Activated T-helper 1 cell treated with anti-CD3 and anti-CD28 coated beads, Interleukin-2, amount 50 U/mL, for 16 hours (primary cell): ENCODE measurements around the gene PDE11A.
"Not testable (repeated sequence)": the region's sequence is repeated elsewhere in the genome, so short reads cannot be mapped to it uniquely, and the experiment has no call there.

ENCODE experiments used
- DNase-seq, 2 donors: peaks; one replicate each; pipeline ENCODE4 v3.0.0-alpha.2; 2020; ENCODE audit warnings: low read depth in 1 of 2, low spot score in 1 of 2

Gene PDE11A

GRCh38 chr2:178072383-178073301 is at the start of gene PDE11A:
Gene PDE11A, minus strand, starts transcription at chr2:178072777. Its CDS starts 340 bp downstream, at chr2:178072437.
- DNase-seq: no peak

DNA sequence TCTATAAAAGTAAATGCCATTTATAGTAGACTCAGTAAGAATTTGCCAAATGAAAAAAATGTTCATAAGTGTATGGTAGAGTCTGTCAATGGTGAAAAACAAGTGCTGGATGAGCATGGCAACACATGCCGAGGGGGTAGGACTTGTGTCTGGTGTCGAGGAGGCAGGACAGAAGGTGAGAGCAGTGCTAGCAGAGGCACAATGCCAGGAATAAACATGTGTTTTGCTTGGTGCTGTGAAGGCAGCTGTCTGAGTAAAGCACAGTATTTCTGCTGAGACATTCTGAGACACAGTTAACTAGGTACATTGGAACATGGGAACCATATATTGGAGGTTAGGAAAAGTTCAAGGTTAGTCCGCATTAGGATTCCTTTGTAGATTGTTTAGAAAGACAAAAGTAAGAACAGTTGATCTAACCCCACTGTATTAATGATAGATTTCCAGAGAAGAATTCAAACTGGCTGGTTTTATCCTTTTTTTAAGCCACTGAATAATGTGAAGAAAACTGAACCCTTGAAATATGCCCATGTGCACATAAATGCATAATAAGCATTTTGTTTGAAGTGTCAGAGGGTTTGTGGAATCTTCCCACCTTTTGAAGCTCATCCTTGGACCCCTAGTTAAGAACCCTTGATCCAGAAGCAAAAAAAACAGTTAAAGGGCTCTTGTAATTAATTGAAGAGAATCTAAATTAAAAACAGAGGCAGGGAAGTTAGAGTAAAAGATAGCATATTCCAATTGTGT is 46.8 kb upstream of the PDE11A start:
- DNase-seq: no peak

GRCh38 chr2:178117725-178118124 is 45.1 kb upstream of the PDE11A start:
- no peak for DNase-seq

DNA sequence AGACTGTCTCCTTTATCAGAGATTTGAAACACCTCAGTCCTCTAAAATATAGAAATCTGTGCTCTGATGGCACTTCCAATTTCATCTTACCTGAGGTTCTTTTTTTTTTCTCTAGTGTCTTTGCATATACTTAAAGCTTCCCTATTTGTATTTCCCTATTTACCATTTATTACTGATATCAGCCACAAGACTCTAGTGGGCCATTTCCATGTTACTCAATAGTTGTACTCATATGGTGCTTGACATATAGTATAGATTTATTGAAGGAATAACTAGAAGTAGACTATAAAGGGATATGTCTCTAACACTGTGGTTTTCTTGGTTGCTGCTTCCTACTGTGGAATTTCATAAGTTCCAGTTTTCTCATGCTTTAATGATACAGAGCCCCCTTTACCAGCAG is 42.7 kb upstream of the PDE11A start:
- no peak for DNase-seq

GRCh38 chr2:178114462-178114861 is 41.9 kb upstream of the PDE11A start:
- DNase-seq: no peak

- DNase-seq: peak; percentile 72 to 78
Measured at GRCh38 chr2:178112202-178113152, 39.9 kb upstream of the PDE11A start, which contains the start of gene RBM45. Gene RBM45, plus strand, starts transcription at chr2:178112437. Its CDS starts 110 bp downstream, at chr2:178112547.

GRCh38 chr2:178111743-178112142 is 39.2 kb upstream of the PDE11A start:
- no peak for DNase-seq

GRCh38 chr2:178110681-178111080 is 38.1 kb upstream of the PDE11A start:
- DNase-seq: no peak

- no peak for DNase-seq
Measured at GRCh38 chr2:178109813-178110212, 37.2 kb upstream of the PDE11A start.

DNA sequence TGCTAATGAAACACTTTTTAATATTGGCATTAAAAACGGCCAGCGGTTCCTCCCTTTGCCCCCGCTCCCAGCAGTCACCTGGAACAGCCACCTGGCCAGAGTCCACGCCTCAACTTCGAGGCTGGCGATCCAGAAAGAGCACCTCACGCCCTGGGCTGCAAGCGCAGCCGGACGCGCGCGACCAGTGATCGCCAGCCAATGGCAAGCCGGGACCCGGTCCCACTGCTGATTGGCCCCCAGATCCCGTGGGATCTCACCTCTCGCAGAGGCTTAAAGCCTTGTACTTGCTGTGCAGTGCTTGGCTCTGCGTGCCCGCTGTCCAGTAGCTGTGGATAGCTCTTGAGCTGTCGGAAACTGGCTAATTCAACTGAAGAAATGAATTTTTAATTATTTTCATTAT is 35.6 kb upstream of the PDE11A start:
- DNase-seq: no peak

- no peak for DNase-seq
Measured at GRCh38 chr2:178106053-178106452, 33.5 kb upstream of the PDE11A start.

GRCh38 chr2:178105566-178105965 is 33.0 kb upstream of the PDE11A start:
- DNase-seq: no peak

- no peak for DNase-seq
Measured at GRCh38 chr2:178101321-178102079, 28.9 kb upstream of the PDE11A start.

DNA sequence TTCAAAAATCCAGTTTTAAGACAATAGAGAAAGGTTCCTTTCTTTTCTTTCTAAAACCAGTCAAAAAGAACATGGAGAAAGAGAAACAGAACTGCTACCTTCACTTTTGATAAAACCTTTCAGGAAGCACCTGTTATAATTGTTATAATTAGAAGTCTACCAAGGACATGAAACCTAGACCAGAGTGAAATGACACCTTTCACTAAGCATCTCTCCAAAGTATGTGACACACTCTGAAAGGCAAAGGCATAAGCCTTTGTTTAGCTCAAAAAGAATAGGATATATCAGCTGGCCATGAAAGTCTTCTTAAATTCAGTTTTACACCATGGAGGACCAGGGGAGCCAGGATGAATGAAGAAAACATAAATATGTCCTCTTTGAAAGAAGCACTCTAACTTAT is 20.9 kb upstream of the PDE11A start:
- no peak for DNase-seq

- no peak for DNase-seq
Measured at GRCh38 chr2:178088774-178089270, 16.2 kb upstream of the PDE11A start.

GRCh38 chr2:178084273-178084672 is 11.7 kb upstream of the PDE11A start:
- DNase-seq: no peak

GRCh38 chr2:178082408-178083045 is 9.9 kb upstream of the PDE11A start:
- DNase-seq: no peak

GRCh38 chr2:178079279-178079678 is 6.7 kb upstream of the PDE11A start:
- DNase-seq: not testable (repeated sequence)

- no peak for DNase-seq
Measured at GRCh38 chr2:178076130-178076529, 3.6 kb upstream of the PDE11A start.

GRCh38 chr2:178075006-178075326 is 2.4 kb upstream of the PDE11A start:
- no peak for DNase-seq
